GM18508 (cell line): ENCODE measurements around the gene HSPD1.
A peak's percentile ranks its signal among the peaks of the same experiment; 100 is the strongest.
"Not testable (repeated sequence)": the region's sequence is repeated elsewhere in the genome, so short reads cannot be mapped to it uniquely, and the experiment has no call there.

Experiments used
- ATAC-seq: cut with Tn5 transposase; IDR thresholded peaks from one replicate; pipeline ENCODE4 v1.9.1; 2021; ENCODE audit warnings: moderate number of reproducible peaks; ENCODE audit not compliant: insufficient read depth, unreplicated experiment

HSPD1 gene

DNA sequence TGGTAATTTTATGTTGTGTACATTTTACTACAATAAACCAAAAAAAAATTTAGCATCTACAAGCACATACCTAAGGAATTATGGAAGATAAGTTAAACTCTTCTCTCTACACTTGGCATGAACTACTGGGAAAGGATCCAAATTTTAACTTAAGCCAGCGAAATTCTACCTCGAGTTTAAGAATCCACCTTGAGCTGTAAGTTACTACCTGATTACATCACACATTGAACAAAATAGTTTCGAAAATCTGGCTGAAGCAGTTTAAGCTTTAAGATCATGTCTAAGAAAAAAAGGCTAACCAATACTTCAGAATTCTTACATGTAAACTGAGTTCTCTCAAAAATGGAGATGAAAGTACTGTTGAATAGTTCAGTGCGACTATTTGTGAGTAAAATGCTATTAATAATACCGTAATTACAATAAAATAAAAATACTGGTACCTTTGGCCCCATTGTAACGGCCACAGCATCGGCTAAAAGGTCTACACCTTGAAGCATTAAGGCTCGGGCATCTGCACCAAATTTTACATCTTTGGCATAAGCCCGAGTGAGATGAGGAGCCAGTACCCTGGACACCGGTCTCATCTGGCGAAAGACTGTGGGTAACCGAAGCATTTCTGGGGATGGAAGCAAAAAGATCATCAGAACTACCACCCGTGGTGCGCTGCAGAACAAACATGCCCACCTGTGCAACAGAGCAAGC, 1.3 kb downstream of the HSPD1 start:
- no peak for ATAC-seq

DNA sequence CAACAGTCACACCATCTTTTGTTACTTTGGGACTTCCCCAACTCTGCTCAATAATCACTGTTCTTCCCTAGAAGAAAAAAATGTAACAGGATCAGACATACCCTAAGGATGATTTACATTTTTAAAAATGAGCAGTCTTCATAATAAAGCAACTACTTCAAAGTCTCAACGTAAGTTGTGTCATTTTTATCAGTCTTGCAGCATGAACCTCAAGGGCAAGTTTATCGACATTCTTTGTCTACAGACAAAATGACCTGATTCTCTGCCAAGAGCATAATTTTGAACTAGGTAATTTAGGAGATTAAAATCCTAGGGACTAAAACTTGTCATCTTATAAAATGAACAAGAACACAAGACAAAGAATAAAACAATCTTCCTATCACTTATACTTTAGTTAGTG, 2.3 kb downstream of the HSPD1 start:
- ATAC-seq, result no peak

DNA sequence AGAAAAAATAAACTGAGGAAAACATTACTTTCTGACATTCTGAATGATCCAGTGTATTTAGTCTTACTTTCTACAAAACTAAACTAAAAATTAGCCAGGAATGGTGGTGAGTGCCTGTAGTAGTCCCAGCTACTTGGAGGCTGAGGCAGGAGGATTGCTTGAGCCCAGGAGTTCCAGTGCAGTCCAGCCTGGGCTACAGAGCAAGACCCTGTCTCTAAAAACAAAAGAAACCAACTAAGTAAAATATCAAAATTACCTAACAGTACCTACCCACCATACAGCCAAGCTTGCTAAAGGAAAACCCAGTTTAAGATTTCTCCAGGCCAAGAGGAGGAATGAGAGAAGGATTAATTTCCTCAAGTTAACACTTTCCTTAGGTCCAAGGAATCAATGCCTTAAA, 2.9 kb downstream of the HSPD1 start:
- no peak for ATAC-seq

DNA sequence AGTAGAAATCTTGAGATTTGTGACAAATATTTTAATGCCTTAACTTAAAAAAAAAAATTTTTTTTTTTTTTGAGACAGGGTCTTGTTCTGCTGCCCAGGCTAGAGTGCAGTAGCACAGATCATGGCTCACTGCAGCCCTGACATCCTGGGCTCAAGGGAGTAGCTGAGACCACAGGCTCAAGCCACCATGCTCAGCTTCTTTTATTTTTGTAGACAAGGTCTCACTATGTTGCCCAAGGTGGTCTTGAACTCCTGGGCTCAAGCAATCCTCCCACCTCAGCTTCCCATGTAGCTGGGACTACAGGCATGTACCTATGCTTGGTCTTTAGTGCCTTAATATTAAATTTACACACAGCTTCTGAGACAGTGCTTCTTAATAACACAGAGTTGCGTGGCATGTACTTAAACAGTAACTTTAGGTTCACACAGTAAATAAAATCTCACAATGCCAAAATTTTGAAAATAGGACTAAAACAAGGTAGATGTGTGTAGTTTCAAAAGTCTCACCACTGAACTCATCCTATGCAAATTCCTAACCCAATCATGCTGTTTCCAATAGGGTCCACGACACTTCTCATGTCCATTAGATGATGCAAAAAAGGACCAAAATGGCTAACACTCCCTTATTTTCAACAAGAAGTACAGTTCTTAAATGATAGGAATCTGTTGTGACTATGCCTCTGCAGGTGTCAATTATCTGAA, 4.1 kb downstream of the HSPD1 start:
- no peak for ATAC-seq

DNA sequence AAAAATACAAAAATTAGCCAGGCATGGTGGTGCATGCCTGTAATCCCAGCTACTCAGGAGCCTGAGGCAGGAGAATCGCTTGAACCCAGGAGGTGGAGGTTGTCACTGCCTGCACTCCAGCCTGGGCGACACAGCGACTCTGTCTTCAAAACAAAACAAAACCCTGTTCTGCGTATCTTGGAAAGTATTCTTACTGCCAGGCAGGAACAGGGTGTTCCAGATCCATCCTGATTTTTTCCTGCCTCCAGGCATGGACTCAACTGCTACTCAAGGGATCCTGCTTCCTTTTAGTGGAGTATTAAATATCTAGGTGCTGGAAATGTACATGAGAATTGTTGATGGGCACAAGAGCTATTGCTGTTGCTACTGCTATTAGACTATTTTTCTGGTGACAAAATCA, 12.3 kb downstream of the HSPD1 start:
- no peak for ATAC-seq

GRCh38 chr2:197486175-197486574, 13.5 kb downstream of the HSPD1 start:
- no peak for ATAC-seq

DNA sequence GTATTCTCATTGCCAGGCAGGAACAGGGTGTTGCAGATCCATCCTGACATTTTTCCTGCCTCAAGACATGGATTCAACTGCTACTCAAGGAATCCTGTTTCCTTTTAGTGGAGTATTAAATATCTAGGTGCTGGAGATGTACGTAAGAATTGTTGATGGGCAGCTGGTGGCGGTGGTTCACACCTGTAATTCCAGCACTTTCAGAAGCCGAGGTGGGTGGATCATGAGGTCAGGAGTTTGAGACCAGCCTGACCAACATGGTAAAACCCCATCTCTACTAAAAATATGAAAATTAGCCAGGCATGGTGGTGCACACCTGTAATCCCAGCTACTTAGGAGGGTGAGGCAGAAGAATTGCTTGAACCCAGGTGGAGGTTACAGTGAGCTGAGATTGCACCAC, 15.4 kb downstream of the HSPD1 start:
- ATAC-seq, result not testable (repeated sequence)

DNA sequence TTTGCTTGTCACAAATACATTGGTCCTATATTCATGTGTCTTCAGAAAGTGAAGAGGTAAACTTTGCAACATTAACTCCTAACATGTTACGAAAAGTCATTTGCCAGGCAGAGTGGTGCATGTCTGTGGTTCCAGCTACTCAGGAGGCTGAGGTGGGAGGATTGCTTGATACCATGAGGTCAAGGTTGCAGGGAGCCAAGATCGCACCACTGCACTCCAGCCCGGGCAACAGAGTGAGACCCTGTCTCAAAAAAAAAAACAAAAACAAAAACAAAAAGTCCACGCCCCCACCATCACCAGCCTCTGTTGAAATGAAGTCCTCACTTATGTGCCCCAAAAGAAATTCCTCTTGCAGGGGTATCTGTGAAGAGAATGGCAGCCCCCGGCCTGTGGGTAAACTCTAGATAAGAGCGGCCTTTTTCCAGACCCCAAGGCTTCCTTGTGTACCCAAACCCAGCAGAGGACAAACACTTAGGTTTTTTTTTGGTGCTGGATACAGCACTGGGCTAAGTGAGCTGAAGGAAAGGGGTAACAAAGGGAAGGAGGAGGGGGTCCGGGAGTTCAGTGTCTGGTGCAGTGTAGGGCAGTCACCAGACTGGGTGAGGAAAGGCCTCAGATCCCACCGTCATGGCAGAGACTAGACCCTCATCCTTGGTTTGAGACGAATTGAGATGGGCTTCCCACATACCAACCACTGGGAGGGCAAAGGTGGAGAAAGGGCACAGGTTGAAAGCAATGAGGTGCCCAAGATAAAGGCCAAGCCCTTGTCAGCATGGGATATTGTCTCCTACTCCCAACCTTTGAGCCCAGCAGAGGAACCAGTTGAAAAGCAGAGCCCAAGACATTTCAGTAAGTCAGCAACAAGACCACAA, 19.2 kb downstream of the HSPD1 start:
- no peak for ATAC-seq

DNA sequence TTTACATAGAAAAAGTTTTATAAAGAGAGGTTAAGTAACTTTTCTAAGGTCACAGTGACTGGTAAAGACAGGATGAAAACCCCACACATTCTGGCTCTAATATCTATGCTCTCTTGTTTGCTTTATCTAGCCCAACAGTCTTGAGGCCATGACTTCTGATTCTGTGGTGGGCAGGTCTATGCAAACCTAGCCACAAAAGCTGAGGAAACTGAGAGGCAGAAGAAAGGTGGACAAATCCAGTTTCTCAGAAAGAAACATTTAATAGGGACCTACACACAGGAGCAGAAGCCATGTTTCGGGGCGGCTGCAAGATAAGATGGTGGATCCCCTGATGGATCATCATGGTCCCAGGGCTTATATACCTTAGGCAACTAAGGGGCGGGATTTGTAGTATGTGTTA, 21.8 kb downstream of the HSPD1 start:
- ATAC-seq, result no peak

GRCh38 chr2:197472166-197472565, 27.5 kb downstream of the HSPD1 start:
- ATAC-seq, result no peak

DNA sequence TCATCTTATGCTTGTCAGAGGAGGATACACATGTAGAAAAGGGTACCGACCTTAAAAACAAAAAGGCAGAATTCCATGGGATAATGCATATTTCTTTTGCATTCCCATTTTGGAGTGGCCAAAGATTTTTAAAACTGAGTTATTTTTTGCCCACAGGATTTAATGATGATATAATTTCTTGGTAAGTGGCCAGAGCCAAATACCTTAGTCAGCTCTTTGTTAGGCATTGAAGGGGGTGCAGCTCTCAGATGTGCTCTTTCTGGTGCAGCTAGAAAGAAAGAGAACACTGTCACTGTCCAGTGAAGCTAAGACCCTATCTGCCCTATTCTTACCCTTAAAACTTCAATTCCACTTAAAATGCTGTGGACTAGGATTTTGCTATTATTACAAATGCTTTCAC, 35.5 kb downstream of the HSPD1 start:
- ATAC-seq, result no peak

GRCh38 chr2:197461057-197461456, 38.6 kb downstream of the HSPD1 start:
- ATAC-seq, result no peak

DNA sequence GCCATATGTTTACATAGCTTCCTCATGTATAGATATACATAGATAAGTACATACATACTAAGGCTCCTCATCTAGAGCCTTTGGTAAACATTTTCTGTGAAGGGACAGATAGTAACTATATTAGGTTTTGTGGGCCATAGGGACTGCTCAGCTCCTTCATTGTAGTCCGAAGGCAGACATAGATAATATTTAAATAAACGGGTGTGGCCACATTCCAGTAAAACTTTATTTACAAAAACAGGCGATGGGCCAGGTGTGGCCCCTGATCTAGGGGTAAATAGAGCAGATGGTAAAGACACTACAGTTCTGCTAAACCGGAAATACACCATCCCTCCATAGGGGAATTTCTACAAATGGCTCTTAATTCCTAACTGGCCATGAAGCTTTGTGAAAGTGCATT, 39.0 kb downstream of the HSPD1 start:
- ATAC-seq, result no peak

- no peak for ATAC-seq
Measured at GRCh38 chr2:197455428-197455827, 44.2 kb downstream of the HSPD1 start.

DNA sequence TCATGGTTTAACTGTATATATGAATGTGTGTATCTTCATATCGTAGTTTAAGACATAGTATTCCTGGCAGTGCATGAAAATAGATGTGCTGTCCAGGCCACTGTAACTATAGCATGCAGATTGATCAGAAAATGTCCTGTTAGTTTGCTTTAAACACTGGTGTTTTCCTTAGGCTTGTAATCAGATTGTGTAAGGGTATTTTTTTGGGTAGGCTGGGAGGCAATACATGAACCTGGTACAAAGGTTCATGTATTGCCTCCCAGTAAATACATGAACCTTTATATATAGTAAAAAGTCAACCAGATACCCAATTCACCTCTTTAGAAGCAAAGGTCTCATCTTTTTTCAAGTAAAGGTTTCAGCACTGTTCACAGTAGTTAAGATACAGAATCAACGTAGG, 44.7 kb downstream of the HSPD1 start:
- no peak for ATAC-seq

DNA sequence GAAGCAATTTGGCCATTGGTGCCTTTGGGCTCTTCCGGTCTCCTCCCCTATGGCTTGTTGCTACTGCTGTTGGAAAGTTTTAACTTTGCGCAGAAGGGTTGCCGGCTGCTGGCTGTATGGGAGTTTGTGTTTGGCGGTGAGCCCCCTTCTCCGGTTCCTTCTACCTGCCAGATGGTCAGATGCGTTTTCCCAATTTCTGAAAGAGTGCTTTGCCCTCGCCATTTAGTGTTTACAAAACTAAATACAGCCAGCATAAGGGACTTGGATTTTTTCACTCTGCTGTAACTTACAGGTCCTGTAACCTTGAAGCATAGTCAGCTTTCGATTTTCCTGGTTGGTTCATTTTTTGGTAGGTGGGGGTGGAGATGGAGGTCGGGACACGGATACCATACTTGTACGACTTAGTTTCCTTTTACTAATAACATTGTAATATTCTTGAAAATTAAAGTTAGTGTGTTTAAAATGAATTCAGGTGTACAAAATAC, 45.7 kb downstream of the HSPD1 start:
- ATAC-seq, result peak; percentile 19

GRCh38 chr2:197453123-197453913, 46.3 kb downstream of the HSPD1 start, which contains the start of gene COQ10B:
Gene COQ10B (plus strand): TSS chr2:197453552. CDS start chr2:197453561, 9 bp downstream.
- ATAC-seq, result peak; percentile 95

DNA sequence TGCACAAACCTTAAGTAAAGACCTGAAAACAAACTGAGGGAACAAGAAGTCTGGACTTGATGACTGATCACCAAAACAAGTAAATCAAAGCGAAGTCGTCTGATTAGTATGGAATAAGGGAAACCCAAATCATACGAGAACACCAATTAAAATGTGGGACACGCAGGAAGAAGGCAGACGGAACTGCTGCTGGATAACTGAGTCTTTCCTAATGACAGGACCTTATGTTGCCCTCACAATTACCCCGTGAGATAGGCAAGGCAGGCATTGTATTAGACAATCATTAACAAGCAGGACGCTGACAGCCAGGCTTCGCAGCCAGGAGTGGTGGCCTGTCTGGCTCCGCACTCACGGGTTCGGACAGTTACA, 46.9 kb downstream of the HSPD1 start:
- no peak for ATAC-seq

GRCh38 chr2:197450935-197451358, 48.7 kb downstream of the HSPD1 start:
- ATAC-seq, result not testable (repeated sequence)

- ATAC-seq, result no peak
Measured at GRCh38 chr2:197450465-197450864, 49.2 kb downstream of the HSPD1 start.
